Common myeloid progenitor, CD34-positive (primary cell): ENCODE results near the gene A2M.

Experiments
- CTCF ChIA-PET: fragments of 350-600 bp; sonication (Branson Sonifier 250); formaldehyde crosslinking; loops from one replicate; lab custom pipeline; 2021; ENCODE audit warnings: antibody characterized with exemption; lab: Charles Lee
- POLR2A ChIA-PET: fragments of 350-600 bp; sonication (Branson Sonifier 250); formaldehyde crosslinking; loops from one replicate; lab custom pipeline; 2021; ENCODE audit warnings: antibody characterized with exemption; lab: Charles Lee
- DNase-seq, 3 donors: peaks; one replicate each; pipeline versions ENCODE4 v3.0.0 to v3.0.0-alpha.2; 2013
- H3K27ac ChIP-seq, 2 experiments: 1 replicate in 1 of 2; 2 replicates in 1 of 2; pipeline ENCODE4 v1.7.0; 2013; ENCODE audit warnings: inconsistent platforms in 2 of 2, low read length in 2 of 2, mild to moderate bottlenecking in 2 of 2, low read depth in 1 of 2, moderate library complexity in 1 of 2; ENCODE audit not compliant: severe bottlenecking in 2 of 2, insufficient read depth in 1 of 2, poor library complexity in 1 of 2
- H3K27me3 ChIP-seq, 5 experiments: replicated peaks in 2 of 5; 1 replicate in 3 of 5; 2 replicates in 2 of 5; pipeline versions ENCODE4 v1.6.1 to v1.7.0; 2013; ENCODE audit warnings: low read length in 4 of 5, mild to moderate bottlenecking in 2 of 5, moderate library complexity in 2 of 5, inconsistent platforms in 1 of 5; ENCODE audit not compliant: insufficient read depth in 5 of 5, control insufficient read depth in 4 of 5
- H3K36me3 ChIP-seq, 4 experiments: 1 replicate in 2 of 4; 2 replicates in 2 of 4; pipeline versions ENCODE4 v1.6.1 to v1.7.0; 2013; ENCODE audit warnings: low read length in 3 of 4, control low read depth in 1 of 4, mild to moderate bottlenecking in 1 of 4; ENCODE audit not compliant: control insufficient read depth in 4 of 4, insufficient read depth in 4 of 4
- H3K4me1 ChIP-seq, 4 experiments: 1 replicate in 3 of 4; 2 replicates in 1 of 4; pipeline versions ENCODE4 v1.6.1 to v1.7.1; 2013; ENCODE audit warnings: low read length in 3 of 4, mild to moderate bottlenecking in 3 of 4, control low read depth in 1 of 4, inconsistent platforms in 1 of 4, moderate library complexity in 1 of 4; ENCODE audit not compliant: control insufficient read depth in 4 of 4, insufficient read depth in 4 of 4; ENCODE audit errors: control extremely low read depth in 1 of 4
- H3K4me3 ChIP-seq, 7 experiments: 1 replicate in 4 of 7; 2 replicates in 3 of 7; pipeline versions ENCODE4 v1.5.1 to v1.7.0; 2013; ENCODE audit warnings: mild to moderate bottlenecking in 7 of 7, low read length in 6 of 7, moderate library complexity in 6 of 7, inconsistent platforms in 2 of 7, low read depth in 2 of 7, control low read depth in 1 of 7; ENCODE audit not compliant: insufficient read depth in 4 of 7, control insufficient read depth in 1 of 7; ENCODE audit errors: extremely low read depth in 1 of 7
- H3K9me3 ChIP-seq, 5 experiments: 1 replicate in 4 of 5; 2 replicates in 1 of 5; pipeline versions ENCODE4 v1.6.1 to v1.7.1; 2013; ENCODE audit warnings: low read length in 4 of 5, mild to moderate bottlenecking in 2 of 5, inconsistent platforms in 1 of 5, low read depth in 1 of 5, moderate library complexity in 1 of 5; ENCODE audit not compliant: control insufficient read depth in 4 of 5, insufficient read depth in 2 of 5; ENCODE audit errors: control extremely low read depth in 1 of 5
- WGBS: methylation state at CpG from one replicate; pipeline ENCODE4 v1.1.5; 2013; ENCODE audit not compliant: insufficient coverage; 5-methylcytosine and 5-hydroxymethylcytosine counted together

A2M gene

DNA sequence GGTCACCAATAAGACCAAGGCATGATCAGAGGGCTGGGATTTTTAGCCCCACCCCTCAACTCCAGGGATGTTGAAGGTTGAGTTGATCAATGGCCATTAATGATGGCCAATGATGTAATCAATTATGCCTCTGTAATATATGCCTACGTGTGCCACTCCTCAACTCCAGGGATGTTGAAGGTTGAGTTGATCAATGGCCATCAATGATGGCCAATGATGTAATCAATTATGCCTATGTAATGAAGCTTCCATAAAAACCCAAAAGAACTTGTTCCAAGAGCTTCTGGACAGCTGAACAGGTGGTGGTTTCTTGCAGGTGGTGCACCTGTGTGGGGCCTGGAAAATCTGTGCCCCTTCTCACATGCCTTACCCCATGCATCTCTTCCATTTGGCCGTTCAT, 93.1 kb downstream of the A2M start:
- no peak for DNase-seq
- Histone ChIP-seq H3K36me3 (peaks cover 0 to 4% (median 0%) of the 10 kb centered on the region in 4 experiments), H3K27me3 (no peaks in the 10 kb centered on the region), H3K4me1 (peaks cover 8 to 29% (median 14%) of the 10 kb centered on the region in 4 experiments), H3K4me3 (no peak overlapping the region), H3K27ac (no peak overlapping the region), H3K9me3 (peaks cover 0 to 4% (median 0%) of the 10 kb centered on the region in 5 experiments)
- ChIA-PET POLR2A (no interaction called here), CTCF (interaction anchor here (1.3 to 1.7 kb wide), 3 partner anchors 9 to 74 kb away, joined by 3 to 7 read pairs (median 3); partner anchors contain the start of gene M6PR)
- 100% methylated on average over 1 of the region's 2 CpGs for WGBS
